GM20431 (cell line): ENCODE measurements around the gene RTKN2.

ENCODE experiments used
- in situ Hi-C: fragments of 300-500 bp; cut with MseI, MboI; formaldehyde crosslinking; loops from one replicate; pipeline ENCODE4 v1.15.0; 2020; ENCODE audit warnings: low sequenced_read_pairs; ENCODE audit not compliant: unreplicated experiment

RTKN2 gene

DNA sequence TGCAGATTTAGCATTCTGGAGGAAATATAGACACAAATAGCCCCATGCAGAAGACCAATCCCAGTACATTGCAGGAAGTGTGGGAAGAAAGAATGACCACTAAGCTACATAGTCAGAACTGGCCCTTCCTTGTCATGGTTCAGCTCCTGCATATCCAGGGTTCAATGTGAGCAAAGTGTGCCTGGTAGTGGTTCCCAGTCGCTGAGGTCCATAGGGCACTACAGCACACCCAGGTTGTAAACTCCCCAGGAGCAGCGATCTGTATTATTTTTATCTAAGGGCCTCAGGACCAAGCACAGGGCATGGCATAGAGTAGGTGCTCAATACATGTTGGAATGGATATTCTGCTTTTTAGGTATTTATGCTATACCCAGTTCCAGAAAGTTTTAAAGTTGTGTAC lies 114.4 kb downstream of the RTKN2 start:
- in situ Hi-C loops = no loop called here

DNA sequence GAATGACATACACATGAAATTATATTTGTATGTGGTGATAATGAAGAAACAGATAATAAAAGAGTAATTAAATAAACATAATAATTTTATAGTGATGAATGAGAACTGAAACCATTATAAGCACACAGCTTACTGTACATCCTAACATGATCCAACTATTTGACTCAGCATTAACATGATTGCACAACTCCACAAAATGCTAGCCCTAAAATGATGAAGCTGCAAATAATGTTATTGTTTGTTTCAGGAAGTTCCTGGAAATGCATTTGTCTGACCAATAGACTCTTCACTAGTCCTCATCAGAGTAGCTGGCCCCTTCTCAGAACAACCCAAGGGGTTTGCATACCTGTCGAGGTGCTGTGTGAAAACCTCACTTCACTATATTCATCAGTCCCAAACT lies 115.5 kb downstream of the RTKN2 start:
- in situ Hi-C loops = no loop called here

DNA sequence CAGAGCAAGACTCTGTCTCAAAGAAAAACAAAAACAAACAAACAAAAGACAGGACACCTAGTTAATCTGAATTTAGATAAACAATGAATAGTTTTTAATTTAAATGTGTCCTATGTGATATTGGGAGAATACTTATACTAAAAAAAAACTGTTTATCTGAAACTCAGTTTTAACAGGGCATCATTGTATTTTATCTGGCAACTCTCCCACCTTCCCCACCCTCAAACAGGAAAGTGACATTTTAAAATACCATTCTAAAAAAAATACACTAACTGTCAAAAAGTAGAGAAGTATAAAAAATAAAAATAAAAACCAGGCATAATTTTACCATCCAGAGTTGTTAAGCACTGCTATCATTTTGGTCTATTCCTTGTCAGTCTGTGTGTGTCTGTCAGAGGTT lies 119.0 kb downstream of the RTKN2 start:
- in situ Hi-C loops = no loop called here

DNA sequence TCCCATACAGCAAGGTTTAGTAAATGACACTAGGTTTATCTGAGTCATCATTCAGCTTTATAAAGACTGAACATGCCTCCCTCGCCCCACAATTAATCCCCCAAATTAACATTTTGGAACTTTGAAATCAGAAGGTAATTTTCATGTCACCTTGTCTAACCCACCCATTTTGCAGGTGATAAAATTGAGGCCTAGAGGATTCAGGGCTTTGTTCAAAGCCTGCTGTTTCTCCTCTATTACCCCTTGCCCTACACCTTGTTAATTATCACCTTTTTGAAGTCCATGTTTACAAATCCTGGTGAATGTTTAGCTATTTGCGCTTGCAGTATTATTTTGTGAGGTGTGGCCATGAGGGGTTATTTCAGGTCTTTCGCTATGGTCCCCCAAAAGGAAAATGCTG lies 120.5 kb downstream of the RTKN2 start:
- in situ Hi-C loops = no loop called here

DNA sequence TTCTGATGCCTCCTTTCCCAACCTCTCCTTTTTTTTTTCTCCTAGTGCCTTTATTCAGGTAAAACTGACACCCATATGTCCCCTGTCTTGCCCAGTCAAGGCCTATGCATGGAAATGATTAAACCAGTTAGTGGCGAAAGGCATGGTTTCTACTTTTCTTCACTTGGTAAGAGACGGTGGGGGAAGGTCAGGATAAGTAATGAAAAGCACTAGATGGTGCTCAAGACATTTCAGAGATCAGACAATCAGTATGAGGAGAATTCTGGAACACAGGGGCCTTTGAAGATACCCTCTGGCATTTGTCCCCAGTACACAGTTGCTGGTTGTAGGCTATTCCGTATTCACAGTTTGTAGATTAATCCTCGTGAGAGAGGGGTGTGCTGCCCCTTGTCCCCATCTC lies 121.2 kb downstream of the RTKN2 start:
- in situ Hi-C loops = no loop called here

DNA sequence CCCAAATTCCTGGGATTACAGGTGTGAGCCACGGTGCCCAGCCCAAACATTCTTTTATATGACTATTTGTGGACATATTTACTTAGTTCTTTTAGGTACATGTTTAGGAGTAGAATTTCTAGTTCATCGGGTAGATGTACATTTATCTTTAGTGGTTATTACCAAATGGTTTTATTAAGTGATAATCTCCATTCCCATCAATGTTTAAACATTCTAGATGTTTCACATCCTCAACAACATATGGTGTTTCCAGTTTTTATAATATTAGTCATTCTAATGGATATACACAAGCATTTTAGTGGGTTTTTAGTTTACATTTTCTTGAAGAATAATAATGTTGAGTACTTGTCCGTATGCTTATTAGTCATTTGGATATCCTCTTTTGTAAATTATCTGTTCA lies 131.7 kb downstream of the RTKN2 start:
- in situ Hi-C loops = no loop called here

DNA sequence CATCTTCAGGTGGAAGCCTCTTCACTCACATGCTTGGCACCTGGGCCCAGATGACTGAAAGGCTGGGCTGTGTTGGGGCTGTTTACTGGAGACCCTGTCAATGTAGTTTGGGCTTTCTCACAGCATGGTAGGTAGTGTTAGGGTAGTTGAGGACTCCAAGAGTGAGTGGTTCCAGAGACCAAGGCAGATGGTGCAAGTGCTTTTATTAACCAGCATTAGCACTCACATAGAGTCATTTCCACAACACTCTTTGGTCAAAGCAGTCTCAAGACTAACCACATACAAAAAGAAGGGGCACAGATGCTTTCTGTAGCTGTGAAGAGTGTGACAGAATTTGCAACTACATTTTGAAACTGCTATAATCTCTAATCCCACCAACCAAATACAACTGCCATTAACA lies 135.0 kb downstream of the RTKN2 start:
- in situ Hi-C loops = no loop called here
